GM21529 (cell line): ENCODE measurements around the gene GPR107.

Experiments used
- ATAC-seq: cut with Tn5 transposase; IDR thresholded peaks from one replicate; pipeline ENCODE4 v1.9.1; 2021; ENCODE audit not compliant: unreplicated experiment

The GPR107 gene

DNA sequence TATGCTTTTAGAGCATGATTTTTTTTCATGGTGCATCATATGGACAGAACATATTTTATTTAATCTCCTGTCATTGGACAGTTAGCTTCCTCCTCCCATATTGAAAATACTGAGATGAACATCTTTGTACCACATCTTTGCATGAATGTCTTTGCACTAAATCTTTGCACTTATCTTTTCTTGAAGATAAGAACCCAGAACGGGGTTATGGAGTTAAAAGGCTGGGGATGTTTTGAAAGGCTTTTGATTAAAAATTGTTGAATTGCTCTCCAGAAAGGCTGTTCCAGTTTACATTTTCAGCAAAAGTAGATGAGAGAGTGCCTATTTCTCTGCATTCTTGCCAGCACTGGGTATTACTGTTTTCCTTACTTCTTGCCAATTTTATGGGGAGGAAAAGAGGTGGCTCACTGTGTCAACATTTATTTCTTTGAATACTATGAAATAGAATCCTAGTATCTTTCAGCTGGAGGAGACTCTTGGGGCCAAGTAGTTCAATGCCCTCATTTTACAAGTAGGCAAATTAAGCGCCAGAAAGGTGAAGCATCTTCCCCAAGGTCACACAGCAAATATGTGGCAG lies 125.7 kb downstream of the GPR107 start:
- no peak for ATAC-seq

DNA sequence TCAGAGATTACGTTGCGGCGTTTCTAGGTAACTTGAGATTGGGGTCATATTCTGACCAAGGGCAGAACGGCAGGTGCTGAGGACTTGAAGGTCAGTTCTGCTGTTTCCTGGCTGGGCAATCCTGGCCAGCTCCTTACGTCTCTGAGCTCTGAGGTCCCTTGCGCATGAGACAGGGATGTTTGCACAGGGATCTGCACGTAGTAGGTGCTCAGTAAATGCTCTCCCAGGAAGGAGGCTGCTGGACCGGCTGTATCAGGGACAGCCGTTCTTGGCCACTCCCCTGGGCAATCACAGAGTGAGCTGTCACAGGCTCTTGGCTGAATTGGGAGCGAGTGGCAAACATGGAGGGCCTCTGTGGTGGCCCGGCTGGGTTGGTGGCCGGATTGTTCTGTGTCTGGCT lies 126.8 kb downstream of the GPR107 start:
- no peak for ATAC-seq

DNA sequence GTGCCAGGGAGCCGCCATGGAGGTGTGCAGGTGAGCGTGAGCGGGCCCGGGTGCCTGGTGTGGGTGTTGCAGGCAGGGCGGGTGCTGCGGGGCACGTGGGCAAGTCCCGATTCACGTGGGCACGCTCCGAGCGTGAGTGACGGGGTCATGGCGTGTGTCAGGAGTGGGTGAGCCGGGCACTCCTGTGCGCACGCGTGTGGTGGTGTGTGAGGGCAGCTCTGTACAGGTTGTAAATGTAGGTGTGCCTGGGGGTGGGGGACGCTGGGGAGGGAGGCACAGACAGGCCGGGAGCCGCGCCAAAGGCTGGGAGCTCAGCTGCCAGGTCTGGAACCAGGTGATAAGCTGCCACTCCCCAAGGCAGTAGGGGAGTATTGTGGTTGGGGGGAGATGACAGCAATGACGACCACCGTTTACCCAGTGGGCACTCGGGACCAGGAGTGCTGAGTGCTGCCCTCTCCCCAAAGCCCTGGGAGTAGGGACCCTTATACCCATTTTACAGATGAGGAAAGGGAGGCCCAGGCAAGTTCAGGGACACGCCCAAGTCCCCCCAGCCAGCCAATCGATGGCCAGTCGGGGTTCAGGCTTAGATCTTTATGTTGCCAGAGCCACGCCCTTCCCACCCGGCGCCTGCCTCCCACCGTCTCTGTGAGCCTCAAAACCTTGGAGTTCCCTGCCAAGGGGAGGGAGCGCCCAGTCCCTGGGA lies 128.1 kb downstream of the GPR107 start:
- ATAC-seq = no peak

DNA sequence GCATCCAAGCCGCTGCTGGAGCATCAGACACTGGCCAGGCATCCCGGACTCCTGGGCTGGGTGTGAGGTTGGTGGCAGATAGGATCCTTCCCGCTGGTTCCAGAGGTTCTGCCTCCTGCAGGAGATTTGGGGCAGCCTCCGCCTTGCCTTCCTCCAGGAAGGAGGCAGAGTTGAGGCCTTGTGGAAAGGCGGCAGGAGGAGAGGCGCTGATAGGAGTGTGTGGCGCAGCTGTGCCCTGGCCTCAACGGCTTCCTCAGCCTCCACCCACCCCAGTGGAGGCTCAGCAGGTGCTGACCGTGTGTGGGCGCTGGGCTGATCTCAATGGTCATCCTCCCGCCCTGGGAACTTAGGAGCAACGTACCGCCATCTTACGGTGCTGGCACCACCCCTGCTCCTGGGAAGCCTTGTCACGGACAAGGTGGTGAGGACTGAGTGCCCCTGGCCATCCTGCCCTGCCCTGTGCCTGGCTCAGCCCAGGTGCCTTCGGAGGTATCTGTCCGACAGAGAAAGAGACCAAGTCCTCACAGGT lies 128.7 kb downstream of the GPR107 start:
- no peak for ATAC-seq

DNA sequence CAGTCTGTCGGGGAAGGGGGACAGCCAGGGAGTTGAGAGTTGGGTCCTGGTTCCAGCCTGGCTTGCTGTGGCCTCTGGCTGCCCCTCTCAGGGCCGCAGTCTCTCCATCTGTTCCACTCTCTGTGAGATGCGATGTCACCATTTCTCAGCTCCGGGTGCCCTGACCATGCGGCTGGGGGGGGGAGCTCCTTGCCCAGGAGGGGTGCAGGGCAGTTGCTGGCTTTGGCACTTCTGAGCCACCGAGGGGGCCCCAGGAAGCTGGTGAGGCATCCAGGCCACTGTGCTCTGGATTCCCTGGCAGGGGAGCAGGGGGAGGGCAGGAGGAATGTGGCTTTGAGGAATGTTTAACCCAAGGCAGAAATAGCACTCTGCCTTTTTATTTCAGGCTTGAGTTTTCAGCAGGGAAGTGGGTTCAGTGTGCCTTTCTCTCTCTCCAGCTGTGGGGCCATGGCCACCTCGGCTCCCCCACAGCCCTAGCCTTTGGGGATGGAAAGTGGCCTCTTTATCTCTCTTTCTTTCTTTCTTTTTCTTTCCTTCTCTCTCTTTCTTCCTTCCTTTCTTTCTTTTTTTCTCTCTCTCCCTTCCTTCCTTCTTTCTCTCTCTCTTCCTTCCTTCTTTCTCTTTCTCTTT lies 129.5 kb downstream of the GPR107 start:
- ATAC-seq = no peak

DNA sequence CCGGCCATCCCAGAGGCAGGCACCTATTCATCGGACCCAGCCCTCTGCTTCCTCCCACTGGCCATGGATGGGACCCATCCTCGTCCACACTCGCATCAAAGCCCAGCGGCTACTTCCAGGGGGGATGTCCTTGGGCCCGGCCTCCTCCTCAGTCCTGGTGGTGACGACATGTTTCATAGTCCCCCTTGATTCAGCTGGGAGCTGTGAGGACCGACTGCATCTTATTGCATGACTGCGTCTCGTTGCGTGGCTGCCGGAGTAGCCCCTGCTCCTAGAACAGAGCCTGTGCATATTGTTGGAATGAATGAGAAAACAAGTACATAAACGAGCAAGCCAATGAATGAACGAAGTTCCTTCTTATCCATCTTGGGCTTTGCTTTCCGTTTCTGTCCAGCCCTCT lies 131.3 kb downstream of the GPR107 start:
- no peak for ATAC-seq

DNA sequence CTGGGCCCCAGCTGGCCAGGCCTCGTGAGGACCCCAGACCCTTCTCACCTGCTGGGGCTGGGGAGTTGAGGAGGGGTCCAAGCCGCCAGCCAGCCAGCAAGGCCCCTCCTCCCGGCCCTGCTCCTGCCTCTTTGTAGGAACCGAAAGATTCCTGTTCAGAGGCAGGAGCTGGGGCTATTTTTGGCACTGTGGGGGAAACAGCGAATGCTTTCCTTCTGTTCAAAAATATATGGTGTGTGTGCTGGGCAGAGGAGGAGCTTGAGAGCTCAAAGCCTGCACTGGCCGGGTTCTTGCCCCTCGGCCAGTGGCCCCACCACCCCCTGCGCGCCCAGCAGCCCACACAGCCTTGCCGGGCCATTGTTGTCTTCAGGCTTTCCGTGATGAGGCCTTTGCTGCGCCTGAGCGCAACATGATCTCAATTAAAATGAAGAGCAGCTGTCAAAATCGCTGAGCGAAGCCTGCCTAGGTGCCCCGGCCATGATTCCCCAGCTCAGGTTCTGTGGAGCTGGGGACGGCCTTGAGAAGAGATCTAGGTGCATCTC lies 131.9 kb downstream of the GPR107 start:
- no peak for ATAC-seq

DNA sequence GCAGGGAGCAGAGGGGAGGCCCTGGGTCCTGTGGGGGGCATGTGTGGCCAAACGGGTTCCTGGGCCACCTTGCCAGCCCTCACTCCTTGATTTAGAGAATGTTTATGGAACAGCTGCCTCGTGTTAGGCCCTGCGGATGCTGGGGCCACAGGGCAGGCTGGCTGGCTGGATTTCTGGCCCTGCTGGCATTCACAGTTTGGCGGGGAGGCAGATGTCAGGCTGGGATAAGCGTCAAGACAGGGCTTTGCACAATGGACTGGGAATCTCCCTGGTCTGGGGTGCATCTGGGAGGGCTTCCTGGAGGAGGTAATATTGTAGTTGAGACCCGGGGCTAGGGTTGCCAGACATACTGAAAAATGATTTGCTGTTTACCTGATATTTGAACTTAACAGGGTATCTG lies 132.3 kb downstream of the GPR107 start:
- no peak for ATAC-seq

DNA sequence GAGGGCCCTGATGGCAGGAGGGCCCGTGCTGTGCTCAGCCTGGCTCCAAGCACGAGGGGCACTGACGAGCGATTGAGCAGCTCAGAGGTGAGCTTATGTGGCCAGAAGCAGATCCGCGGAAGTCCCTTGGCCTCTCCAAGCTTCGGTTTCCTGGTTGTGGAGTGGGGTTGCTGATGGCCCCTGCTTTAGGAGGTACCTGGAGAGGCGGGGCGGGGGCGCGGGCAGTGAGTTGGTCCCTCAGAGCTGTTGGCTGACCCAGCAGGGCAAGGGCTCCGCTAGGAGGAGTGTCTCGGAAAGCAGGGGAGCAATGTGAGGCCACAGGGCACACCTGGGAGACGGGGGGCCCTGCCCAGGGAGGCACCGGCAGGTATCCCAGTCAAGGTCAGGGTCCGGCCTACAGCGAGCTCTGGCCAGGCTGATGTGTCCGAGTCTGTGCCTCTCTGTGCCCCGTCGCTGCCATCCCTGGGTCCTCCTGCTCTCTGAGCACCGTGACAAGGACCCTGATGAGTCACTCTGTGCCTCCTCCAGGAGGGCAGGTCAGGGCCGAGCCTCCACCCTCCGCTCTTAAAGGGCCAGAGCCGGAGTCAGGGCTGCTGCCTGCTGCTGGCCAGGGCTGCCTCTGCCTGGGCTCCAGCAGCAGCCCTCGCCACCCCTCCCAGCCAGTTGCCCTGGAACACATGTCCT lies 133.3 kb downstream of the GPR107 start:
- no peak for ATAC-seq

DNA sequence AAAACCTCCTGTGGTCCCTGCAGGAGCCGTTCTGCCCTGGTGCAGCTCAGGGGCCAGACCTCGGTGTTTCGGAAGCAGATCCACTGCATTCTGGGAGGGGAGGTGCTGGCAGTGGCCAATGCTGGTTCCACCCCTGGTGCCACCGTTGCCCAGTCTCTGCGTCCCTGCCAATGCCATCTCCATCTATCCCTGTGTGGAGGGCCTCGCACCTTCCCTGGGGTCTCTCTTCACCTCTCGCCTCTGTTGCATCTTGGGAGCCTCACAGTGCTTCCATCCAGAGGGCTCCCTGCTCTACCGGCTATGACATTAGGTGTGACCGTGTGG lies 133.8 kb downstream of the GPR107 start:
- no peak for ATAC-seq

DNA sequence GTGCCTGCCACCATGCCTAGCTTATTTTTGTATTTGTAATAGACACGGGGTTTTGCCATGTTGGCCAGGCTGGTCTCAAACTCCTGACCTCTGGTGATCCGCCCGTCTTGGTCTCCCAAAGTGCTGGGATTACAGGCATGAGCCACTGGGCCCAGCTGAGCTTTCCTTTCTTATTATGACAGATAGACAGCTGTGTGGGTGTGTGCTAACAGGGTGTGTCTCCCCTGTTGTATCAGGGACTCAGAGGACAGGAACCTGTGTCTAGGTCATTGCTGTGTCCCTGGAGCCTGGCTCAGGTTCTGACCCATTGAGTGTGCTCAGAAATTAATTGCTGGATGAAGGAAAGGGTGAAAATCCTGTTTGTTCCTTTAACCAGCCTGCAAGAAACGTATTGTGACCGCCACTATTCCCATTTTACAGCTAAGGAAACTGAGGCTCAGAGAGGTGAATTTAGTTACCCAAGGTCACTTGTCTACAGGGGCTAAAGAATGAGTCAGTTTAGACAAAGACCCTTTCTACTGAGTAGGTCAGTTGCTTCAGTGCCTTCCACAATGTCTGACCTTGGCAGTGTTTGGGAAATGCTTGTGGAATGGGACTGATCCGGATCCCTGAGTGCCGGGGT lies 135.3 kb downstream of the GPR107 start:
- ATAC-seq = no peak
